Transverse colon (tissue), 4 donors: ENCODE data around the gene MYLK. TPM values are rescaled to one million over a fixed set of nuclear protein-coding genes. Genes with fewer than 3 reads are reported as not detected.

Source experiments
- DNase-seq: peaks from one replicate; pipeline ENCODE4 v3.0.0-alpha.2; 2019
- H3K27ac ChIP-seq, 4 donors: fragments of 200-600 bp; sonication (generic); 2 replicates each; pipeline ENCODE4 v1.5.1; 2016 to 2018; ENCODE audit warnings: inconsistent platforms in 4 of 4
- H3K27me3 ChIP-seq: fragments of 200-600 bp; sonication (generic); 2 replicates; pipeline ENCODE4 v1.5.1; 2017; ENCODE audit warnings: inconsistent platforms
- H3K36me3 ChIP-seq, 4 donors: fragments of 200-600 bp; sonication (generic); 2 replicates each; pipeline ENCODE4 v1.5.1; 2017 to 2019; ENCODE audit warnings: inconsistent platforms in 4 of 4
- H3K4me1 ChIP-seq, 4 donors: fragments of 200-600 bp; sonication (generic); 2 replicates each; pipeline ENCODE4 v1.5.1; 2017 to 2020; ENCODE audit warnings: inconsistent platforms in 4 of 4
- H3K4me3 ChIP-seq, 4 donors: fragments of 200-600 bp; sonication (generic); 1 replicate in 1 of 4; 2 replicates in 3 of 4; pipeline versions ENCODE4 v1.5.1 to v1.6.1; 2017 to 2019; ENCODE audit warnings: inconsistent platforms in 4 of 4
- H3K9me3 ChIP-seq, 2 donors: fragments of 200-600 bp; sonication (generic); 2 replicates each; pipeline ENCODE4 v1.5.1; 2017 to 2019; ENCODE audit warnings: inconsistent platforms in 2 of 2
- EP300 ChIP-seq: sonication (generic); formaldehyde crosslinking; IDR thresholded peaks from one replicate; pipeline ENCODE4 v1.6.1; 2017; ENCODE audit warnings: antibody characterized with exemption, low read depth
- POLR2A ChIP-seq: fragments of 450-650 bp; IDR thresholded peaks from one replicate; pipeline ENCODE4 v1.6.1; 2016; ENCODE audit warnings: antibody characterized with exemption, mild to moderate bottlenecking, moderate library complexity
- POLR2AphosphoS5 ChIP-seq, 3 donors: sonication (generic); formaldehyde crosslinking; IDR thresholded peaks; one replicate each; pipeline ENCODE4 v1.6.1; 2016; ENCODE audit warnings: antibody characterized with exemption in 3 of 3
- WGBS, 2 donors: methylation state at CpG; one replicate each; pipeline ENCODE4 v1.1.5; 2018; ENCODE audit warnings: low coverage in 1 of 2; 5-methylcytosine and 5-hydroxymethylcytosine counted together
- in situ Hi-C, 4 donors: fragments of 200-750 bp; cut with MboI; loops; one replicate each; pipeline versions ENCODE4 v1.15.0 to v1.15.1; 2017; ENCODE audit warnings: low sequenced_read_pairs in 3 of 4, low pct_ligation_motif_present in 1 of 4, low pct_unique_long_range_greater_than_20kb in 1 of 4
- intact Hi-C: fragments of 100-400 bp; cut with DNase I; formaldehyde crosslinking; loops from one replicate; pipeline ENCODE4 v1.15.1; 2023; ENCODE audit warnings: low total_unique reads
- total RNA-seq, 4 donors: library from RNA; depleted of rRNA; stranded (reverse); fragments of >200 nt; gene quantifications; one replicate each; pipeline ENCODE4 v1.1.0, GENCODE V29; 2016
- TF ChIP-seq, protein P1 (sequence below), 5 experiments: fragments of 200-600 bp in 3 of 5; fragments of 450-650 bp in 2 of 5; sonication (generic) in 3 of 5; IDR thresholded peaks; 1 replicate in 2 of 5; 2 replicates in 3 of 5; pipeline ENCODE4 v1.5.1; 2016 to 2017; ENCODE audit warnings: antibody characterized with exemption in 5 of 5, inconsistent platforms in 3 of 5, mild to moderate bottlenecking in 2 of 5, moderate library complexity in 1 of 5

MYLK gene
- total RNA-seq, 4 donors from 2014 or later = 230 to 527 (median 349) TPM

DNA sequence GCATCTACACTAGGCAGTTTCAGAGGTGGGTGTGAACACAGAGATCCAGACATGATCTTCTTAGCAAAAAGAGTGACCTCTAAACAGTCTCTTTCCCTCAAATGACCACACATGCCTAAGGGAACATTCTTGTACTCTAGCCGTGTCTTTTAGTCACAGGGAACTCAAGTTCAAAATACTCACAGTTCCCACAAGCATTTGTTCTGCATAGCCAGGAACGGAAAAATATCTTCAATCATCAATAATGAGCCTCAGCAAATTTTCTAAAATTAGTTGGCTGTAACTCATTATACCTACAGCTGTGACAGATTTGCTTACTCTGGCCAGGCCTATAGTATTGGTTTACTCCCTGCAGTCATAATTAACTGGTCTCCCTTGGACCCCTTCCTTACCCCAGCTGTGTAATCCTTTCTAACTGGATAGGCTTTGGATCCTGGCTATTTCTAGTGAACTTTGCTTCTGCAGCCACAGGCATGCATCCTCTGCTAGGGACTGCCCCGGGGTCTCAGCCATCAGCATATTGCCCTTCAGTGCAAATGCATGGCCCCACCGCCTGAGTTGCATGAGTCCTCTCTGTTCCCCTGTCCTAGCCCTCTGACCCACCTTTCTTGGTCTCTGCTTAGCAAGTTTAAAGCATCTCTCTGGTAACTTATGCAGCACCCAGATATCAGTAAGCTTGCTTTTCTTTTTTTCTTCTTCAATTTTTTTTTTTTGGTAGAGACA is 243.2 kb downstream of the MYLK start:
- WGBS, 2 donors = 67 to 71% methylated on average over 2 to 4 of the region's 4 CpGs
- H3K4me3 ChIP-seq = no peak overlapping the region
- in situ Hi-C loops (loop anchor here in 1 of 4 donors (10.0 kb wide), 1 partner anchor 74 kb away; no protein-coding TSS in a partner anchor), intact Hi-C loops (loop anchor here (5.0 kb wide), 1 partner anchor 81 kb away; no protein-coding TSS in a partner anchor)
- no peak for TF ChIP-seq EP300
- no peak for TF ChIP-seq POLR2AphosphoS5 (IDR thresholded peaks at IDR 0.05)
- TF ChIP-seq, protein P1, sequence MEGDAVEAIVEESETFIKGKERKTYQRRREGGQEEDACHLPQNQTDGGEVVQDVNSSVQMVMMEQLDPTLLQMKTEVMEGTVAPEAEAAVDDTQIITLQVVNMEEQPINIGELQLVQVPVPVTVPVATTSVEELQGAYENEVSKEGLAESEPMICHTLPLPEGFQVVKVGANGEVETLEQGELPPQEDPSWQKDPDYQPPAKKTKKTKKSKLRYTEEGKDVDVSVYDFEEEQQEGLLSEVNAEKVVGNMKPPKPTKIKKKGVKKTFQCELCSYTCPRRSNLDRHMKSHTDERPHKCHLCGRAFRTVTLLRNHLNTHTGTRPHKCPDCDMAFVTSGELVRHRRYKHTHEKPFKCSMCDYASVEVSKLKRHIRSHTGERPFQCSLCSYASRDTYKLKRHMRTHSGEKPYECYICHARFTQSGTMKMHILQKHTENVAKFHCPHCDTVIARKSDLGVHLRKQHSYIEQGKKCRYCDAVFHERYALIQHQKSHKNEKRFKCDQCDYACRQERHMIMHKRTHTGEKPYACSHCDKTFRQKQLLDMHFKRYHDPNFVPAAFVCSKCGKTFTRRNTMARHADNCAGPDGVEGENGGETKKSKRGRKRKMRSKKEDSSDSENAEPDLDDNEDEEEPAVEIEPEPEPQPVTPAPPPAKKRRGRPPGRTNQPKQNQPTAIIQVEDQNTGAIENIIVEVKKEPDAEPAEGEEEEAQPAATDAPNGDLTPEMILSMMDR (IDR thresholded peaks at IDR 0.05) = no peak
- TF ChIP-seq POLR2A = no peak
- H3K27ac ChIP-seq = peak overlapping the region; percentile 64 to 81 (median 76)
- H3K9me3 ChIP-seq = no peaks in the 10 kb centered on the region
- peaks cover 5 to 11% (median 8%) of the 10 kb centered on the region in 4 donors for H3K4me1 ChIP-seq
- H3K27me3 ChIP-seq = no peaks in the 10 kb centered on the region
- H3K36me3 ChIP-seq = peaks cover 0 to 4% (median 0%) of the 10 kb centered on the region in 4 donors
- DNase-seq = no peak

DNA sequence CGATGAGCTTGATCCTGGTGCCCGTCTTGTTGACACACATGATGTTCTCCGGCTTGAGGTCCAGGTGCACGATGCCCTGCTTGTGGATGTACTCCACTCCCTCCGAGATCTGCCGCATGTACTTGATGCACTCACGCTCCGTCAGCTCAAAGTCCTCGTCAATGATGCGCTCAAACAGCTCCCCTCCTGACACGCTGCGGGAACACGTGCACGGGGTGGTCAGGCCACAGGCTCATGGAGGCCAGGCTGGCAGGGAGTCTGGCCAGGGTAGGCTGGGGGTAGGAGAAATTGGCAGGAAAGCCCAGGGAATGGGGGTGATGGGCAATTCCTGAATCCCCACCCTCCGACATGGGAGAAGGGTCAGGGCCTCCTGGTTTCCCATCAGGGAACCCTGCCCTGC is 243.8 kb downstream of the MYLK start:
- Histone ChIP-seq H3K36me3 (peaks cover 0 to 4% (median 0%) of the 10 kb centered on the region in 4 donors), H3K4me3 (no peak overlapping the region), H3K27ac (peak overlapping the region; percentile 64 to 81 (median 76)), H3K4me1 (peaks cover 5 to 13% (median 8%) of the 10 kb centered on the region in 4 donors), H3K27me3 (no peaks in the 10 kb centered on the region), H3K9me3 (no peaks in the 10 kb centered on the region)
- DNase-seq = no peak
- 92% methylated on average over 15 of the region's 15 CpGs; no CpG with 5 or more reads in 1 of the 2 donors for WGBS, 2 donors
- intact Hi-C loops (loop anchor here (5.0 kb wide), 1 partner anchor 82 kb away; no protein-coding TSS in a partner anchor), in situ Hi-C loops (loop anchor here in 1 of 4 donors (10.0 kb wide), 1 partner anchor 74 kb away; no protein-coding TSS in a partner anchor)
- TF ChIP-seq EP300 (no peak), POLR2A (no peak), POLR2AphosphoS5 (IDR thresholded peaks at IDR 0.05) (no peak)
- TF ChIP-seq, protein P1 (IDR thresholded peaks at IDR 0.05) = no peak

DNA sequence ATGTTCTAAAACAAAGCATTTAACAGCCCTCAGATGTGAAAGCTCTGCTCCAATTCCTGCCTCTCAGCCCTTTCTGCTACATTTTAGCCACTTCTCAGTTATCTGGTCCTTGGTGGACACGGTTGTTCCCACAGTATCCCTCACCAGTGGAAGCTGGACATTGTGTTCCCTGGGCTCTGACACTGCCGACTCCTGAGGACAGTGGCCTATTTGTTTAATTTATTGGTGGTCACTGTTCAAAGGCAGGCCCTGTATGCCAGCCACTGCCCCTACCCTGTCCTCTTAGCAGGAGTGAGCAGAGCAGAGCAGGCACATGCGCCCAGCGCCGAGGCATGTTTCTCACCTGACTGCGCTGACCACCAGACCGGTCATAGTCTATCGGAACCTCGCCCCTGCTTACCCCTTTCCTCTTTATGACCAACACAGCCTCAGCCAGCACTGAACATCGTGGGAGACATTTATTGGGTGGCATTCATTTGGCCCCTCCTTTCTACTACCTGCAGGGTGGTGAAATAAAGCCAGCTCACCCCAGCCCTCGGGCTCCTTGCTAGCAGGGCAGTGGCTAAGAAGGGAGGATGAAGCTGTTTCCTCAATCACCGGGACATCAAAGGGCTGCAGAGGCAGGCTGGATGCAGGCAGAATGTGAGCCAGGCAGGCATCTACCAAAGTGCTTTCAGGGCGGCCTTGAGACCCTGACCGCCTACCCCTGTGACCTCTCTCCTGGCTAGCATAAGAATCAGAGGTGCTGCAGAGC is 245.0 kb downstream of the MYLK start:
- H3K36me3 ChIP-seq = peaks cover 0 to 4% (median 0%) of the 10 kb centered on the region in 4 donors
- H3K9me3 ChIP-seq = no peaks in the 10 kb centered on the region
- peak overlapping the region in 3 of 4 donors; percentile 75 to 81 (median 78) for H3K27ac ChIP-seq
- TF ChIP-seq, protein P1 (IDR thresholded peaks at IDR 0.05) = no peak
- TF ChIP-seq POLR2A (no peak), POLR2AphosphoS5 (IDR thresholded peaks at IDR 0.05) (no peak), EP300 (no peak)
- 71% methylated on average over 14 of the region's 14 CpGs; no CpG with 5 or more reads in 1 of the 2 donors for WGBS, 2 donors
- no peak for DNase-seq
- in situ Hi-C loops (no loop called here), intact Hi-C loops (no loop called here)
- no peak overlapping the region for H3K4me3 ChIP-seq
- peaks cover 5 to 24% (median 8%) of the 10 kb centered on the region in 4 donors for H3K4me1 ChIP-seq
- H3K27me3 ChIP-seq = no peaks in the 10 kb centered on the region

DNA sequence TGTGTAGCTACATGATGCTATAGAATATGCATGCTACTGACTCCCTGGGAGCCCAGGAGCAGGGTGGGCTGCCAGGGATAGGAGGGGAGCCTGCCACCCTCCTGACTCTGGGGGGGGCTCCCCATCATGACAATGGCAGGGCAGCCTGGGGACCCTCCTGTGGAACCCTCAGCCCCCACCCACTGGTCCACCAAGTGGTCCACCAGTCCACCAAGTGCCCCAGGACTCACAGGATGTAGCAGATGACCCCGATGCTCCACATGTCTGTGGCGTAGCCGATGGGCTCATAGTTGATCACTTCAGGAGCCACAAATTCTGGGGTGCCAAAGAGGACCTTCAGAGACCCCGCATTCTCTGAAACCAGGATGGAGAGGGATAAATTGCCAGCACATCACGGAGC is 246.3 kb downstream of the MYLK start:
- WGBS, 2 donors = 96% methylated on average over 5 of the region's 5 CpGs; no CpG with 5 or more reads in 1 of the 2 donors
- no peaks in the 10 kb centered on the region for H3K27me3 ChIP-seq
- no peaks in the 10 kb centered on the region for H3K9me3 ChIP-seq
- H3K4me3 ChIP-seq = no peak overlapping the region
- H3K36me3 ChIP-seq = peaks cover 0 to 4% (median 0%) of the 10 kb centered on the region in 4 donors
- H3K27ac ChIP-seq = peak overlapping the region in 3 of 4 donors; percentile 75 to 81 (median 78)
- in situ Hi-C loops (no loop called here), intact Hi-C loops (no loop called here)
- DNase-seq = no peak
- H3K4me1 ChIP-seq = peaks cover 5 to 28% (median 10%) of the 10 kb centered on the region in 4 donors
- TF ChIP-seq POLR2AphosphoS5 (IDR thresholded peaks at IDR 0.05) (no peak), POLR2A (no peak), EP300 (no peak)
- TF ChIP-seq, protein P1 (IDR thresholded peaks at IDR 0.05) = no peak
